Stimulated activated CD4-positive, alpha-beta T cell treated with anti-CD3 and anti-CD28 coated beads, Interleukin-15, amount 100 ng/mL, for 48 hours (primary cell): Measurements from ENCODE around the gene ASPG.

Source experiments
- DNase-seq, 2 donors: peaks; one replicate each; pipeline ENCODE4 v3.0.0-alpha.2; 2020; ENCODE audit warnings: low read depth in 2 of 2

ASPG gene

DNA sequence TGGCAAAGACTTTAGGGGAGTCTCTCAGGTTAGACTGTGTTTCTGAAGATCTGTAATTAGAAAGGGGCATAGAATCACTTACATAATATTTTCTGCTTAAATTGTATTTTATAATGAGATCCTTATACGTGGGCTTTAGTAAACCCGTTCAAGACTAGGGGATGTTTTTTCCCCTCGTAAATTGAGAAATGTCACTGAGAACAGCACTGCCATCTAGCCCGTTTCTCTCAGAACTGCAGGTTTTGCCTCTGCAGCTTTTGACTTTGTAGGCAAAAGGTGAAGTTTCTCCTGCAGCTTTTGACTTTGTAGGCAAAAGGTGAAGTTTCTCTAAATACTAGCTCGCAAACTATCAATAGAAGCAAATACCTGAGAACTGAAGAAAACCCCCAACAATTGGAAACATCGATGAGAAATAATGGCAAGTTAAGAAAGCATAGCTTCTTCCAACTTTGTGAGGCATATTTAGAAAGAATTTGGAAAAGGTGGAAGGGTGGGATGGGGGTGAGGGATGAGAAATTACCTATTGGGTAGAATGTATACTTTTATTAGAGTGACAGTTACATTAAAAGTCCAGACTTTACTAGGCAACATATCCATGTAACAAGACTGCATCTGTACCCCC is 9.9 kb upstream of the ASPG start:
- no peak for DNase-seq

- DNase-seq, result no peak
These were observed 8.8 kb upstream of the ASPG start for GRCh38 chr14:104076743-104077142.

GRCh38 chr14:104078031-104078455 is 7.5 kb upstream of the ASPG start:
- peak; percentile 76 to 80 for DNase-seq

DNA sequence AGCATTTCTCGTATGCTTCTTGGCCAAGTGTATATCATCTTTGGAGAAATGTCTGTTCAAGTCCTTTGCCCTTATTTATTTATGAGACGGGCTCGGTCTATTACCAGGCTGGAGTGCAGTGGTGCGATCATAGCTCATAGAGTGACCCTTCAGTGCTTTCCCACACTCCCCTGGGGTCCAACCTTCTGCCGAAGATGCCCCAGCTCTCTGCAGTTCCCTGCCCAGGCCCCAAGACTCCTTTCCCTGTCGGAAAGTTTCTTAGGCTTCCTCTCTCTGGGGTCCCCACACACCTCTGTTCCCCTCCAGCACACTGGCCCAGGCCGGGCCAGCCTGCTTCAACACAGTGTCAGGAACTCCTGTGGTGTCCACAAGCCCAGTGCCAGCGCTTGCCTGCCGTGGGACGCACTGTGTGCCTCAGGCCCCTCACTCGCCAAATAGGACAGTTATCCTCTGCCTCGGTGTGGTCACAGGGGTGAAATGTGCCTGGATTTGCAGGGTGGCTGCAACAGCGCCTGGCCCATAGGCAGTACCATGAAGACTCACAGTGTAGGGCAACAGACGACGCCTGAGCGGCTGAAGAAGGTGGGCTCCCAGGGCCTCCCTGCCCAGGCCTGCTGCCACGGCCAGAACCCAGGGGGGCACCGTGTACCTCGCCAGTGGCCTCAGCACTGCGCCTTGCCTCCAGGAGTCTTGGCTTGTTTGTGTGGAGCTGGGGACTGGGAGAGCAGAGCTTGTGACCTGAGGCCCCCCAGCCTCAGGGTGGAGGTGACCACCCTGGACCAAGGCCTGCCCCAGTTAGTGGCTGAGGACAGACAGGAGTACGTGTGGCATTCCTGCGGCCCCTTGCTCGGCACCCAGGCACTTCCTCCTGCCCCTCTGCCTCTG is 4.9 kb upstream of the ASPG start:
- no peak for DNase-seq

DNA sequence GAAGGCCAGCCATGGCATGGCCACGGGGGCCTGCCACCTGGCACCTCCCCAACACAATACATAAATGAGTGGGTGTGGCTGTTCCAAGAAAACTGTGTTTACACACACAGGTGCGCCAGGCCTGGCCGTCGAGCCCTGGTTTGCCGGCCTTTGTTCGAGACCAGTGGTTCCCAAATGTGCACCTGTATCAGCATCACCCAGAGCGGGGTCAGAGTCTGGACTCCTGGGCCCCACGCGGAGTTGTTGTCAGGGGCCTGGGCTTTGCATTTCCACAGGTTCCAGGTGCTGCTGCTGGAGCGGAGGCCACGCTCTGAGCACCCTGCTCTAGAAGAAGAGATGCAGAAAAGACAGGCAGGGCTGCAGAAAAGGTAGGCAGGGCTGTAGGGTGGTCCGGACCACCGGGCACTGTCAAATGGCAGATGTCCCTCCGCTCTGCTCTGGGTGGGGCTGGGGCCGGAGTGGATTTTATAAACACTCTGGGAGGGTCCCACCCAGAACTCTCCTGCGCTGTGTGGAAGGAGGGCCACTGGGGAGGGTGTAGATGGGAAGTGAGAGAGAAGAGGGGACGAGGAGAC is 4.2 kb upstream of the ASPG start:
- no peak for DNase-seq

- no peak for DNase-seq
These were observed 3.5 kb upstream of the ASPG start for GRCh38 chr14:104081951-104082464.

GRCh38 chr14:104082807-104083206 is 2.7 kb upstream of the ASPG start:
- no peak for DNase-seq

- no peak for DNase-seq
These were observed 1.1 kb upstream of the ASPG start for GRCh38 chr14:104084251-104085002.

GRCh38 chr14:104085889-104086201 is 345 bp downstream of the ASPG start:
- DNase-seq, result no peak

DNA sequence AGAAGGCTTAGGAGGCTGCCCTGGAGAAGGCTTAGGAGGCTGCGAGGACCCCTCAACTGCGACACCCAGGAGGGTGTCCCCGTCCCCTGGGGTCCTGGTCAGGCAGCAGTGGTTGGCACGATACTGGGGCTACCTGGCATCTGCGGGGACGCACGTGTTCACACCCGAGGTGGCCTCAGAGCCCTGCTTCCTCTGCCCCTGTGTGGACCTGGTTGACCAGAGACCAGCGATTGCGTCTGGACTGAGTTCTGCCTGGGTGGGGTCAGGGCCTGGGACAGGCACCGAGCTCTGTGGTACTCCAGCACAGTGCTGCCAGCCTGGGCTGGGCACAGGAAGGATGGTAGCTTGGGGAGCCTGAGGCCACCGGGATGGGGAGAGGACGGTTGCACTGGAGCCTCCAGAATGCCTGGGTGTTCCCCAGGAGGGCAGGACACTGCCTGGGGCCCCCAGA is 735 bp downstream of the ASPG start:
- no peak for DNase-seq

GRCh38 chr14:104086661-104087461 is 1.4 kb downstream of the ASPG start:
- DNase-seq, result no peak

- DNase-seq, result no peak
These were observed 2.0 kb downstream of the ASPG start for GRCh38 chr14:104087505-104087904.

GRCh38 chr14:104087981-104088850 is 2.7 kb downstream of the ASPG start:
- no peak for DNase-seq

DNA sequence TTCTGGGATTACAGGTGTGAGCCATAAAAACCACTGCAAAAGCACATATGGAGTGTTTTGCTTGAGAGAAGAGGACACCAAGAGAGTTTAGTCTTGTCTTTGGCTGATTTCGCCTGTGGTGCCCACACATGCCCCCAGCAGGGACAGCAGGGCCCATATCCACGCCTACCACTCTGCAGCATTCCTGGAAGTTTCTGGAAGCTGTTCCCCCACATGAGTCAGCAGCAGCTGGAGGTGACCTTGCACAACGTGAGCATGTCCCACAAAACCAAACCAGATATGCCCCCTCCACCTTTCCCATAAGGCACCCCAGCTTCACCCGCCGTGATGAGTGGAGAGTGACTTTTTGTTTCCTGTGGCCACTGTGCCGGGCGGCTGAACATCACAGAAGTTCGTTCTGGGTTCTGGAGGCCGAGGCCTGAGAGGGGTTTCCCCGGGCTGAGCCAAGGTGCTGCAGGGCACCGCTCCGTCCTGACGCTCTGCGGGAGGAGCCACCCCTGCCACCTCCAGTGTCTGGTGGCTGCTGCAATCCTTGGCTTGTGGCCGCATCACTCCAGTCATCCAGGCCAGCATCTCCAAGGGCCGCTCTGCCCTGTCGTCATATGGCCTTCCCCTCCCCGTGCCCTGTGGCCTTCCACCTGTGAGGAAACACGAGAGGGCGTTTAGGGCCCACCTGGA is 4.7 kb downstream of the ASPG start:
- no peak for DNase-seq

DNA sequence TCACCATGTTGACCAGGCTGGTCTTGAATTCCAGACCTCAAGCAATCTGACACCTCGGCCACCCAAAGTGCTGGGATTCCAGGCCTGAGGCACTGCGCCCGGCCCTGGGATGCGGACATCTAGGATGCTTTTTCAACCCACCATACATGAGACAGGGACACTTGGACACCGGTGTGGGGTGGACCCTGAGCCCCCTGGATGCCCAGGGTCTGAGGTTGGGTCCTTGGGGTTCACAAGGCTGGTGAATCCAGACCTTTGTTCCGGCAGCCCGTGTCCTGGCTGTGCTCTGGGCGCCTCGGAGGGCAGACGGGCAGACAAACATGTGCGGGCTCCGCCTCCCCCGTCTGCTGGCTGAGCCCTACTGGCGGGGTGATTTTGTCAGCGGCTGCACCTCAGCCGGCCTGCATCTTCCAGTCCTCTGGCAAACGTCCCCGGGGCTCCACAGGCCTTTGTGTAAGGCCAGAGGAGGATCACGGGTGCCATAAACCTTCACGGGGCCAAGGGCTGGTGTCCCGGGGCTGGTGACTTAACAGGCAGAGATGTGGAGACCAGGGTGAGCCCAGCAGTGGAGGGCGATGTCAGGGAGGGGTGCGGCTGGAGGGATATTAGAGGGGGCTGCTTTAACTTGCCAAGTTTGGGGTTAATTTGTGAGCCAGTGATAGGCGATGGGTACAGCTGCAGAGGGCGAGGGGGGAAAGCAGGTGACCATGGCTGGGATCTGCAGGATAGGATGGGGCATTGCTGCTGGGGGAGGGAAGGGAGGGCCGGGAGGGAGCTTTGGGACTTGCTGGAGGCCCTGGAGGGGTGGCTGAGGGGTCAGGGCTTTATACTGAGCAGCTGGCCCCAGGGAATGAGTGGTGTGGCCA is 5.8 kb downstream of the ASPG start:
- no peak for DNase-seq

GRCh38 chr14:104091927-104092771 is 6.6 kb downstream of the ASPG start:
- DNase-seq, result no peak

DNA sequence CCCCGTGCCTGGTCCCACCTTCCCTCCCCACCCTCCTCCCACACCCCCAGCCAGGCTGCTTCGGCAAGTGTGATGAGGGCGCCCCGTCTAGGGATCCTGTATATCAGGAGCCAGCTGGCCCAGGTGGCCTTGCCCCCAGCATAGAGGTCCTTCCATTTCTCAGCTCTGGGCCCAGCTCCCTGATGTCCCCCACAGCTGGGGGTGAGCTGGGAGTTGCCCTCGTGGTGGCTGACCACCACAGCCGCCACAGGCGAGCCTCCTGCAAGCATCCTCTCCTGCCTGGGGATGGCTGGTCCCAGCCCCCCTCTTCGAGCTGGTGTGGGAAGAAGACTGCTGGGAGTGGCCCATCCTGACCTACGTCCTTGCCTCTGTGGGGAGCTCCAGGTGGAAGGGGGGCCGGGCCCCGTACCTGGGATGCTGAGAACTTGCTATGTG is 7.4 kb downstream of the ASPG start:
- DNase-seq, result no peak
